GM12874 (cell line): ENCODE results near the gene RALGPS1.

ENCODE experiments used
- TF ChIP-seq, protein P1 (sequence below): IDR thresholded peaks from 2 replicates; pipeline ENCODE4 v1.5.1; 2011; ENCODE audit warnings: low read depth, mild to moderate bottlenecking, control low read depth, low read length, moderate library complexity; ENCODE audit not compliant: insufficient read depth

RALGPS1 gene

DNA sequence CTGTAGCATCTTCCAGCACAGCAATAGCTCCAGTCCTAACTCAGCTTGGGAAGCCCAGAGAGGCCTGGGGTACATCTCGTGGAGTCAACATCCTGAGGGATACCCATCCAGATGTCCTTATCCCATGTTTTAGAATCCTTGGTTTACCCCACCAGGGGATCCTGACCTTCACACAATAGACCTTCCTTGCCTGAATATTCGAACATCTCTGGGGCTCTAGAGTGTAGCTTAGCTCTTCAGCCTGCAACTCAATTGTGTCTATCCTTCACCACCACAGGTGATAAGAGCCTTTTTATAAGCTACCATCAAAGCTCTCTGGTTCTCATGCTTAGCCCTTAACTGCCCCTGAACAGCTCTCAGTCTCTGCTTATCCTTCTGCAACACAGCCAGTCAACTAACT is 7.5 kb upstream of the RALGPS1 start:
- TF ChIP-seq, protein P1, sequence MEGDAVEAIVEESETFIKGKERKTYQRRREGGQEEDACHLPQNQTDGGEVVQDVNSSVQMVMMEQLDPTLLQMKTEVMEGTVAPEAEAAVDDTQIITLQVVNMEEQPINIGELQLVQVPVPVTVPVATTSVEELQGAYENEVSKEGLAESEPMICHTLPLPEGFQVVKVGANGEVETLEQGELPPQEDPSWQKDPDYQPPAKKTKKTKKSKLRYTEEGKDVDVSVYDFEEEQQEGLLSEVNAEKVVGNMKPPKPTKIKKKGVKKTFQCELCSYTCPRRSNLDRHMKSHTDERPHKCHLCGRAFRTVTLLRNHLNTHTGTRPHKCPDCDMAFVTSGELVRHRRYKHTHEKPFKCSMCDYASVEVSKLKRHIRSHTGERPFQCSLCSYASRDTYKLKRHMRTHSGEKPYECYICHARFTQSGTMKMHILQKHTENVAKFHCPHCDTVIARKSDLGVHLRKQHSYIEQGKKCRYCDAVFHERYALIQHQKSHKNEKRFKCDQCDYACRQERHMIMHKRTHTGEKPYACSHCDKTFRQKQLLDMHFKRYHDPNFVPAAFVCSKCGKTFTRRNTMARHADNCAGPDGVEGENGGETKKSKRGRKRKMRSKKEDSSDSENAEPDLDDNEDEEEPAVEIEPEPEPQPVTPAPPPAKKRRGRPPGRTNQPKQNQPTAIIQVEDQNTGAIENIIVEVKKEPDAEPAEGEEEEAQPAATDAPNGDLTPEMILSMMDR: no peak

DNA sequence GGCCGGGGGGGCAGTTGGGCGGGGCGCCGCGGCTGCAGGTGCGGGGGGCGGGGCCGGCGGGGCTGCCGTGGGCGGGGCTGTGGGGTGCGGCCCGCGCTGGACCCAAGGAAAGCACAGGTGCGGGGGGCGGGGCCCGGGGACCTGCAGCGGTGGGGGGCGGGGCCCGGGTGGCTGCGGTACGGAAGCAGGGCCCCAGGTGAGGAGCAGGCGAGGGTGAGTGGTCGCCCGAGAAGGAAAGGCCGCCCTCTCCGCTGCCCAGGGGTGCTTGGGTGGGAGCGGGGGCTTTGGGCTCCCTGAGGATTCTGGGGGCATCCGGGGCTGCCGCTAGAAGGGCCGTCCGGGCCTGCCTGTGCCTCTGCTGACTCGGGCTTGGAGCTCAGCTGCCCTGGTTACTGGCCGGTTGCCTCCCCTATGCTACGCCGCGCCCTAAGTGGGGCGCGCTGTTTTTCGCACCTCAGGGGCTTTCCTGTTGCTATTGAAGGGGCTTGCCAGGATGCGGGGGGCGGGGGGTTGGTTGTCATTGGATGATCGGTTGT is 767 bp downstream of the RALGPS1 start:
- TF ChIP-seq, protein P1: no peak

DNA sequence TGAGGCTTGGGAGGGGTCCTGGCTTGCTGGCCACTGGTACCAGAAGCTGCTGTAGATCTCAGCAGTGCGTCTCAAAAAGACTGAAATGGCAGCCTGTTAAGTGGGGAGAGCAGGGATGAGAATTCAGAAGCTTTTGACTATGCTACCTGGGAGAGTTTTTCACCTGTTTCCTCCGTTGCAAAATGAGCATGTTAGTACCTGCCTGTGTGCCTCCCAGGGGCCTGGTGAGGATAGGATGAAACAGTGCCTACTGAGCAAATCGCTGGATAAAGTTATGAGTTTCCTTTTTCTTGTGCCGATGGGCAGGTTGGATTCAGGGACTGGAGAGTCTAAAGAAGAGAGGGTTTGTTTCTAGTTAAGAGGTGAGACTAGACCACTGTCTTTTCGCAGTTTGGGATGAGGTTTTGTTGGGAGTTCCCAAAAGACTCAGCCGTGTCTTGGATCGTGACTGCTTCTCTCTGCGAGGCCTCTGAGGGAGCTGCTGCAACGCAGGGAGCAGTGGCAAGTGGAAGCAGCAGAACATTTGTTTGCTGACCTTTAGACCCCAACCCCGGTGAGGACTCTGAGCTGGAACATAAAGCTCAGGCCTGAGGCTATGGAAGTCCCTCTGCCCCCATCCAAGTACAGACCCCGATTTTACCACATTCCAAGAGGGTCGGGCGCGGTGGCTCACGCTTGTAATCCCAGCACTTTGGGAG is 1.4 kb downstream of the RALGPS1 start:
- TF ChIP-seq, protein P1: no peak

DNA sequence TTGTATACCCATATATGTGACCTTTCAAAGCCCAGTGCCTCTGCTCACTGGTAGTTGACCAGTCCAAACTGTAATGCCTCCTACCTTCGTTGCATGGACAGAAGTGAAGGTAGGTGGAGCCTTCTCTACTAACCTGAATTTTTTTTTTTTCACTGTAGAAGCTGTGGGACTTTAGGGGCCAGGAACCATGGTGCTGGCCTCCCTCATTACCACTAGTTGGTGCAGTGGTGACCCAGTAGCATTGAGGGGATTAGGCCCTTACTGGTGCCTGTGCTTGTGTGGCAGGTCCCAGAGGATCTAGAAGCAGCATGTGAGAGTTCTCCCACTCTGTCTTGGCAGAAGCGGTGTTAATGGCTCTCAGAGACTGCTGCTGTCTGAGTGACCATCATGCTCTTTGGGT is 2.3 kb downstream of the RALGPS1 start:
- TF ChIP-seq, protein P1: peak; percentile 36; the same call in 1 of the 2 replicates

DNA sequence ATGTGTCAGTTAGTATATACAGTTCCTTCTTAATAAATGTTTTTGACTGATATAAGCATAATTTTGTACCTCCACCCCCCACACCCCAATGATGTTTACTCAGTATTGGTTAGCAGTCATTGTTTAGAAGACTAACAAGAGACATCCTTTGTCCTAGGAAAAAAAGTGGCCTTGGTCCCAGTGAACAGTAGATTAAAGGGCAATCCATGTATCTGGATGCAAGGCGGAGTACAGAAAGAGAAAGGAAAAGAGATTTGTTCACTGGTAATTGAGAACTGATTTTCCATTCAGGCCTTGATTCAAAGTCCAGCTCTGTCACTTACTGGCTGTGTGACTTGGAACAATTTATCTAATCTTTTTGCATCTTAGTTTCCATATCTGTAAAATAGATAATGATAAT is 4.6 kb downstream of the RALGPS1 start:
- TF ChIP-seq, protein P1: no peak

DNA sequence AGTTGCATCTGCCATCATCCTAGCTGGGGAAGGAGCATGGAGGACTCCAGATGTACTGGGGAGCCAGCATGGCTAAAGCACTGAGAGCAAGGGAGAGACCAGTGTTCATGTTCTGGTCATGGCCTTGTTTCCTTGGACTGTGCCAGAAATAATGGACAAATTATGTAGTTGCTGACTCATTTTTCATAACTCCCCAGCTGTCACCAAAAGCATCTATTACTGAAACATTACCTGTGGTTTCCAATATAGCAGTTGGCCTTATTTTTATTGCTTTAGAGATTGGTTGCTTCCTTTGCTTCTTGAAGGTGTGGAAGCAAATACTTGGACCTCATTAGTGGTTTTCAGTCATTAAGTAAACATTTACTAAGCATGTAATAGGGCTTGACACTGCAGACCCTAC is 11.3 kb downstream of the RALGPS1 start:
- TF ChIP-seq, protein P1: no peak

DNA sequence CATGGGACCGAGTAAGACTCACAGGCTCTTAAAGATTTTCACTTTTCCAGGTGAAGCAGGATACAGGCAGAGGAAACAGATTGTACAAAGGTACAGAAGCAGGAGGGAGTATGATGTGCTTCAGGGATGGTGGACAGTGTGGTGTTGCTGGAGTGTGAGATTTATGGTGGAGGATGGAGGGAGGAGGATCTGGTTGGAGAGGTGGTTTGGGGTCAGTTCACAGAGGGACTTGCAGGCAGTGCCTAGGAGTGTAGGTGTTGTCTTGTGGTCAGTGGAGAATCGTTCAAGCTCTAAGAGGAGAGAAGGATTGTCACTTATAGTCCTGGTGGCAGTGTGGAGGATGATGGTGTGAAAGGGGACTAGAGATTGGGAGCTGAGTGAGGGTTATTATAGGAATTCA is 11.8 kb downstream of the RALGPS1 start:
- TF ChIP-seq, protein P1: no peak
